ENCODE measurements around the gene TPST2.

The TPST2 gene

GRCh38 chr22:26610996-26611395 lies 21.1 kb upstream of the TPST2 start:
- H3K4me3 ChIP-seq (ENCODE audit: low read depth, low read length), result no peak overlapping the region
- no peak for DNase-seq (ENCODE audit: low read depth)
- TF ChIP-seq, protein P1, sequence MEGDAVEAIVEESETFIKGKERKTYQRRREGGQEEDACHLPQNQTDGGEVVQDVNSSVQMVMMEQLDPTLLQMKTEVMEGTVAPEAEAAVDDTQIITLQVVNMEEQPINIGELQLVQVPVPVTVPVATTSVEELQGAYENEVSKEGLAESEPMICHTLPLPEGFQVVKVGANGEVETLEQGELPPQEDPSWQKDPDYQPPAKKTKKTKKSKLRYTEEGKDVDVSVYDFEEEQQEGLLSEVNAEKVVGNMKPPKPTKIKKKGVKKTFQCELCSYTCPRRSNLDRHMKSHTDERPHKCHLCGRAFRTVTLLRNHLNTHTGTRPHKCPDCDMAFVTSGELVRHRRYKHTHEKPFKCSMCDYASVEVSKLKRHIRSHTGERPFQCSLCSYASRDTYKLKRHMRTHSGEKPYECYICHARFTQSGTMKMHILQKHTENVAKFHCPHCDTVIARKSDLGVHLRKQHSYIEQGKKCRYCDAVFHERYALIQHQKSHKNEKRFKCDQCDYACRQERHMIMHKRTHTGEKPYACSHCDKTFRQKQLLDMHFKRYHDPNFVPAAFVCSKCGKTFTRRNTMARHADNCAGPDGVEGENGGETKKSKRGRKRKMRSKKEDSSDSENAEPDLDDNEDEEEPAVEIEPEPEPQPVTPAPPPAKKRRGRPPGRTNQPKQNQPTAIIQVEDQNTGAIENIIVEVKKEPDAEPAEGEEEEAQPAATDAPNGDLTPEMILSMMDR (IDR thresholded peaks at IDR 0.05; ENCODE audit: low read depth, low read length, missing control alignments), result no peak

DNA sequence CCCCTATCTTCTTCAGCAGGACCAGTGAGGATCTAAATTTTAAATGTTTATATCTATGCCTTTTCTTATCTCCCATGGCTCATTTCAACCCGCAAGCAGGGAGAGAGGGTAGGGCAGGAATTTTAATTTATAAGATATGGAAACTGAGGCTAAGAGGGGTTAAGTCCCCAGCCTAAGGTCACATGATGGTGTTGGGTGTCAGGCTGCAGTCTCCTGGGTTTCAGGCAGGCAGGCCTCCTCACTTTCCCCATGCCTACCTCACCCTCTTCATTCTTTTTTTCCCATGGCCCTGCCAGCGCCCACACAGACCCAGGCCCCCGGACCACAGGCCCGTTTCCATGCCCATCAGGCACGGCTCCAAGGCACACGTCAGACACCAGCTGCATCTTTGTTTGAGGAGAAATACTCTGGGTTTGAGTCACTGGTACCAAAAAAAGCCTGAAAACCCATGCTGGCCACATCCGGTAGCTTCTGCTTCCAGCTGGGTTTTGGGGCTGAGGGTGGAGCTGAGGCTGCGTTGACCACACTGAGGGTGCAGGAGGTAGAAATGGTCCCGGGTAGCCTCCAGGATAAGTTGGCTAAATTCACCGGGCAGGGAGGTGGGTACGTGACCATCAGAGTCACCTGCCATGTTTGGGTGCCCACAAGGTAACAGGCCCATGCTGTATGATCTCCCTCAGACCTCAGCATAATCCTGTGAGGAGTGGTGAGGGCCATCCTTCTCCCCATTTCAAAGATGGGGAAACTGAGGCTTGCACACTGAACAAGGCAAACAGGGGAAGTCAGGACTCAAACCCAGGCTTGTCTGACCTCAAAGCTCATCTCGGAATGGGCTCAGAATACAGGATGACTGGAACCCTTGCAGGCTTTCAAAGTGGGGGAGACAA lies 20.4 kb upstream of the TPST2 start:
- TF ChIP-seq, protein P1 (IDR thresholded peaks at IDR 0.05; ENCODE audit: low read depth, low read length, missing control alignments), result no peak
- 0 out of 2 replicates have a peak overlapping the region, but pooled peaks have one; percentile 9 for H3K4me3 ChIP-seq (ENCODE audit: low read depth, low read length)
- DNase-seq (ENCODE audit: low read depth), result peak; percentile 87

DNA sequence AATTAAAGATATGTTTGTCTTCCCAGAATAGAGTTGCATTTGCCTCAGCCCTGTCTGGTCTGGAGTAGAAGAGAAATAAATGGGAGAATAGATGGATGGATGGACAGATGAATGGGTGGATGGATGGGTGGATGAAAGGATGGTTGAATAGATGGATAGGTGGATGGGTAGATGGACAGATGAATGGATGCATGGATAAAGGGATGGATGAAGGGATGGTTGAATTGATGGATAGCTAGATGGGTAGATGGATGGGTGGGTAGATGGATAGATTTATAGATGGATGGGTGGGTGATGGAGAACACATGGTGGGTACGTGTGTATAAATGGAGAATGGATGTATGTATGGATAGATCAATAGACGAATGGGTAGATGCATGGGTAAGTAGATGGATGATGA lies 19.4 kb upstream of the TPST2 start:
- H3K4me3 ChIP-seq (ENCODE audit: low read depth, low read length), result no peak overlapping the region
- TF ChIP-seq, protein P1 (IDR thresholded peaks at IDR 0.05; ENCODE audit: low read depth, low read length, missing control alignments), result no peak
- no peak for DNase-seq (ENCODE audit: low read depth)

DNA sequence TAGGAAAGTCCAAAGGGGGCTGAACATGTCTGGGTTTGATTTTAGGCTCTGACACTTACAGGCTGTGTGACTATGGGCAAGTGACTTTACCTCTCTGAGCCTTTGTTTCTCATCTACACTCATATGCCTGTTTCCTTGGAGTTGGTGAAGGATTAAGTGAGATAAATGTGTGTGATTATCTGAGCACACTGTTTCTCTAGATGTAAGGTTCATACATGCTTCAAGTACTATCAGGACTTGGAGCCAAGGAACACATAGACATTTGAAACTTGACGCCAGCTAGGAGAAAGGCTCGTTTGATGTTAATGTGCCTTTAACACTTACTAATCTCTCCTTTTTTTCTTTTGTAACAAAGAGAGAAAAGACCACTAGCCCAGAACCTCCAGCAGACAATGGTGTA lies 18.2 kb upstream of the TPST2 start:
- DNase-seq (ENCODE audit: low read depth), result no peak
- H3K4me3 ChIP-seq (ENCODE audit: low read depth, low read length), result no peak overlapping the region

DNA sequence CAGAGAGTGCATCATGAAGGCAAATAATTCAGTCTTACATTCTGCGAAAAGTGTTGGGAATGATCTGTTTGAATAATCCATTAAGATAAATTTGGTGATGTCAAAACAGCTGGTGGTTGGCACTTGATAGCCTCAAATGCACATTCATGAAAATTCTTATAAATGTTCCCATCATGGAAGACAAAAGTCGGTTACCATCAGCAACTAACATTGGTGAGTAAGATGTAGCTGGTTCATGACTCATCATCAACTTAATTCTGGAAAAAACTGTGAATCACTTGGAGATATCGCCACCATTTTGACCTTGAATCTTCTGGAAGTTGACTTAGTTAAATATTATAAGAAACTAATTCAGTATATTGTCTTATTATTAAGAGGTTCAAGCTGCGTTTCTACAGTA lies 16.7 kb upstream of the TPST2 start:
- H3K4me3 ChIP-seq (ENCODE audit: low read depth, low read length), result no peak overlapping the region
- TF ChIP-seq, protein P1 (IDR thresholded peaks at IDR 0.05; ENCODE audit: low read depth, low read length, missing control alignments), result no peak
- no peak for DNase-seq (ENCODE audit: low read depth)

More for the DNA sequence above, 18.2 kb upstream of the TPST2 start:
- TF ChIP-seq, protein P1 (IDR thresholded peaks at IDR 0.05; ENCODE audit: low read depth, low read length, missing control alignments), result no peak

DNA sequence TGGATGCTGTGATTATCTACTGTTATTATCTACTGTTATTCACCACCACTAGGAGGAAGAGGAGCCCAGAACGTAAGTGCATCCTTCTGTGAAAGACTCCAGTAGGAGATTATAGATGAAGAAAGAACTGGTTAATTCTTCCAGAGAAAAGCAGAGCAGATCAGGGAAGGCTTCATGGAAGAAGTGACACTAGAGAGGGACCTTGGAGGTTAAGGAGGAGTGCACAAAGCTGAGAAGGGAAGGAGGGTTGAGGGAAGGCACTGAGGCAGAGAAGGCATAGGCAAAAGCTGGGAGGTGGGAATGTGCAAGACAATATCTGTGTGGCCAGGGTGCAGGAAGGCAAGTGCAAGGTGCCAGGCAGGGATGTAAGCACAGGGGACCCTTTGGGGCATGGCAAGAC lies 14.4 kb upstream of the TPST2 start:
- H3K4me3 ChIP-seq (ENCODE audit: low read depth, low read length), result no peak overlapping the region
- DNase-seq (ENCODE audit: low read depth), result no peak
- TF ChIP-seq, protein P1 (IDR thresholded peaks at IDR 0.05; ENCODE audit: low read depth, low read length, missing control alignments), result no peak

- TF ChIP-seq, protein P1 (IDR thresholded peaks at IDR 0.05; ENCODE audit: low read depth, low read length, missing control alignments), result no peak
- no peak overlapping the region for H3K4me3 ChIP-seq (ENCODE audit: low read depth, low read length)
- DNase-seq (ENCODE audit: low read depth), result no peak
Observed at GRCh38 chr22:26602127-26602526, 12.2 kb upstream of the TPST2 start.
